Progenitor cell of endocrine pancreas (in vitro differentiated cells): ENCODE measurements around the gene SERINC2. TPM values are rescaled to one million over a fixed set of nuclear protein-coding genes. Genes with fewer than 3 reads are reported as not detected.
A peak's percentile ranks its signal among the peaks of the same experiment; 100 is the strongest.

ENCODE experiments used
- DNase-seq: peaks from one replicate; pipeline ENCODE4 v3.0.0; 2021; ENCODE audit warnings: low spot score; ENCODE audit not compliant: unreplicated experiment
- H3K27ac Mint-ChIP-seq: 2 replicates; pipeline ENCODE4 v1.8.0; 2021; ENCODE audit warnings: mild to moderate bottlenecking, moderate library complexity, mixed read lengths
- H3K27me3 Mint-ChIP-seq: 2 replicates; pipeline ENCODE4 v1.8.0; 2021; ENCODE audit warnings: mixed read lengths
- H3K36me3 Mint-ChIP-seq: 2 replicates; pipeline ENCODE4 v1.8.0; 2022; ENCODE audit warnings: mixed read lengths; ENCODE audit not compliant: insufficient read depth
- H3K4me1 Mint-ChIP-seq: 2 replicates; pipeline ENCODE4 v1.8.0; 2021; ENCODE audit warnings: low read depth, mixed read lengths
- H3K4me3 Mint-ChIP-seq: 2 replicates; pipeline ENCODE4 v1.8.0; 2021; ENCODE audit warnings: low read depth, mild to moderate bottlenecking, moderate library complexity, mixed read lengths
- H3K9me3 Mint-ChIP-seq: 2 replicates; pipeline ENCODE4 v1.8.0; 2021; ENCODE audit warnings: low read depth, mixed read lengths
- long read RNA-seq: library from polyadenylated mRNA; unstranded; transcript quantifications from one replicate; pipeline ENCODE4 v2.0.0, GENCODE V29; 2020
- total RNA-seq: library from RNA; stranded (reverse); gene quantifications from 2 replicates; pipeline ENCODE4 v1.2.1, GENCODE V29; 2021
- TF ChIP-seq, protein P1 (sequence below): fragments of 200-600 bp; sonication (generic); IDR thresholded peaks from one replicate; pipeline ENCODE4 v1.5.0; 2021; ENCODE audit warnings: antibody characterized with exemption, mild to moderate bottlenecking; ENCODE audit not compliant: unreplicated experiment

SERINC2 gene
- 58.8 and 65.7 TPM in 2 replicates for total RNA-seq
- long read RNA-seq: 0 reads

- peak; percentile 57 for DNase-seq
- Mint-ChIP-seq H3K27me3 (peaks cover 14% of the 10 kb centered on the region), H3K9me3 (no peaks in the 10 kb centered on the region), H3K27ac (peak within 1 kb of the TSS; percentile 96), H3K36me3 (peaks cover 2% of the 10 kb centered on the region), H3K4me1 (peaks cover 8% of the 10 kb centered on the region), H3K4me3 (peak within 1 kb of the TSS; percentile 100)
- TF ChIP-seq, protein P1, sequence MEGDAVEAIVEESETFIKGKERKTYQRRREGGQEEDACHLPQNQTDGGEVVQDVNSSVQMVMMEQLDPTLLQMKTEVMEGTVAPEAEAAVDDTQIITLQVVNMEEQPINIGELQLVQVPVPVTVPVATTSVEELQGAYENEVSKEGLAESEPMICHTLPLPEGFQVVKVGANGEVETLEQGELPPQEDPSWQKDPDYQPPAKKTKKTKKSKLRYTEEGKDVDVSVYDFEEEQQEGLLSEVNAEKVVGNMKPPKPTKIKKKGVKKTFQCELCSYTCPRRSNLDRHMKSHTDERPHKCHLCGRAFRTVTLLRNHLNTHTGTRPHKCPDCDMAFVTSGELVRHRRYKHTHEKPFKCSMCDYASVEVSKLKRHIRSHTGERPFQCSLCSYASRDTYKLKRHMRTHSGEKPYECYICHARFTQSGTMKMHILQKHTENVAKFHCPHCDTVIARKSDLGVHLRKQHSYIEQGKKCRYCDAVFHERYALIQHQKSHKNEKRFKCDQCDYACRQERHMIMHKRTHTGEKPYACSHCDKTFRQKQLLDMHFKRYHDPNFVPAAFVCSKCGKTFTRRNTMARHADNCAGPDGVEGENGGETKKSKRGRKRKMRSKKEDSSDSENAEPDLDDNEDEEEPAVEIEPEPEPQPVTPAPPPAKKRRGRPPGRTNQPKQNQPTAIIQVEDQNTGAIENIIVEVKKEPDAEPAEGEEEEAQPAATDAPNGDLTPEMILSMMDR: no peak
These were observed at the start of gene SERINC2 for GRCh38 chr1:31412732-31413404. SERINC2 (plus strand) TSS chr1:31413213; CDS start chr1:31413266, 53 bp downstream.

GRCh38 chr1:31364561-31365250 is 48.3 kb upstream of the SERINC2 start:
- Mint-ChIP-seq H3K27me3 (no peaks in the 10 kb centered on the region), H3K36me3 (peaks cover 8% of the 10 kb centered on the region), H3K4me3 (no peak overlapping the region), H3K9me3 (no peaks in the 10 kb centered on the region), H3K4me1 (no peaks in the 10 kb centered on the region), H3K27ac (no peak overlapping the region)
- DNase-seq: no peak
- TF ChIP-seq, protein P1: no peak

- DNase-seq: no peak
- no peaks in the 10 kb centered on the region for H3K4me1 Mint-ChIP-seq
- no peak overlapping the region for H3K27ac Mint-ChIP-seq
- H3K36me3 Mint-ChIP-seq: peaks cover 5% of the 10 kb centered on the region
- H3K9me3 Mint-ChIP-seq: no peaks in the 10 kb centered on the region
- H3K4me3 Mint-ChIP-seq: no peak overlapping the region
- TF ChIP-seq, protein P1: no peak
- no peaks in the 10 kb centered on the region for H3K27me3 Mint-ChIP-seq
These were observed 46.2 kb upstream of the SERINC2 start for GRCh38 chr1:31366796-31367195.

DNA sequence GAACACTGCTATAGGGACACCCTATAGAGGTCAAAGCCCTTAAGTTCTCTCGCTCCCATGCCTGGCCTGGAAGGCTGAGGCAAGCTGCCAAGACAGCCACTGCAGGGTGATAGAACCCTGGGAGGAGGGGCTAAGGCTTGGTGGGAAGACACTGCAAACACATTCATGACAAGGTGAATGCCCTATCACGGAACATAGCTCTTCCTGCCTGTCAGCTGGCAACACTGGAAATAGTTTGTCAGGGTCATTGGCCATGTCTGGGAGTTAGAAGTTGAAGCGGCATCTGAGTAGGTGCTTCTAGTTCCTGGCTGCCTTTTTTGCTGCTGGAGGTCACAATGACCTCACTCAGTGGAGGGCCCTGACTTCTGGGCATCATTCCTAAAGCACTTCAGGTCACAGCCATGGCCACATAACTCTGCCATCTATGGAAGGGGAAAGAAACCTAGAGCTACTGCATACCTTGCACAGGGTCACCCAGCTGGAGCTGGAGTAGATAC is 44.4 kb upstream of the SERINC2 start:
- Mint-ChIP-seq H3K36me3 (peaks cover 5% of the 10 kb centered on the region), H3K9me3 (no peaks in the 10 kb centered on the region), H3K4me3 (no peak overlapping the region), H3K4me1 (peaks cover 14% of the 10 kb centered on the region), H3K27ac (no peak overlapping the region), H3K27me3 (peaks cover 5% of the 10 kb centered on the region)
- DNase-seq: no peak
- TF ChIP-seq, protein P1: no peak

DNA sequence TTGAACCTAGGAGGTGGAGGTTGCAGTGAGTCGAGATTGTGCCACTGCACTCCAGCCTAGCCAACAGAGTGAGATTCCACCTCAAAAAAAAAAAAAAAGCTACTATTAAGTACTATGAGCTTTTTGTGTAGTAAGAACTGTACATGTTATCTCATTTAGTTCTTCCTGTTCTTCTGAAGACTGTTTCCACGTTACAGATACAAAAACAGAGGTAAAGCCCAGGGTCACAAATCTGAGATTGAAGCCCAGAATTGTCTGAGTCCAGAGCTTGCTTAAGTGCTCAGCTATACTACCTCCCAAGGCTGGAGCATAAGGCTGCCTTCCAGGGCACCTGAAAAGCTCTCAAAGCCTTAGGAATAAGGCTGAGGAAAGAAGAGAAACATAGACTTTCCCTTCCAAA is 43.0 kb upstream of the SERINC2 start:
- H3K4me3 Mint-ChIP-seq: no peak overlapping the region
- peaks cover 16% of the 10 kb centered on the region for H3K4me1 Mint-ChIP-seq

More for the DNA sequence above, 43.0 kb upstream of the SERINC2 start:
- H3K27ac Mint-ChIP-seq: no peak overlapping the region
- H3K36me3 Mint-ChIP-seq: peaks cover 3% of the 10 kb centered on the region
- peaks cover 5% of the 10 kb centered on the region for H3K27me3 Mint-ChIP-seq
- no peaks in the 10 kb centered on the region for H3K9me3 Mint-ChIP-seq
- no peak for DNase-seq
- TF ChIP-seq, protein P1: no peak
